ENCODE results near the gene AOC2. TPM values are rescaled to one million over a fixed set of nuclear protein-coding genes. Genes with fewer than 3 reads are reported as not detected.

AOC2 gene, protein sequence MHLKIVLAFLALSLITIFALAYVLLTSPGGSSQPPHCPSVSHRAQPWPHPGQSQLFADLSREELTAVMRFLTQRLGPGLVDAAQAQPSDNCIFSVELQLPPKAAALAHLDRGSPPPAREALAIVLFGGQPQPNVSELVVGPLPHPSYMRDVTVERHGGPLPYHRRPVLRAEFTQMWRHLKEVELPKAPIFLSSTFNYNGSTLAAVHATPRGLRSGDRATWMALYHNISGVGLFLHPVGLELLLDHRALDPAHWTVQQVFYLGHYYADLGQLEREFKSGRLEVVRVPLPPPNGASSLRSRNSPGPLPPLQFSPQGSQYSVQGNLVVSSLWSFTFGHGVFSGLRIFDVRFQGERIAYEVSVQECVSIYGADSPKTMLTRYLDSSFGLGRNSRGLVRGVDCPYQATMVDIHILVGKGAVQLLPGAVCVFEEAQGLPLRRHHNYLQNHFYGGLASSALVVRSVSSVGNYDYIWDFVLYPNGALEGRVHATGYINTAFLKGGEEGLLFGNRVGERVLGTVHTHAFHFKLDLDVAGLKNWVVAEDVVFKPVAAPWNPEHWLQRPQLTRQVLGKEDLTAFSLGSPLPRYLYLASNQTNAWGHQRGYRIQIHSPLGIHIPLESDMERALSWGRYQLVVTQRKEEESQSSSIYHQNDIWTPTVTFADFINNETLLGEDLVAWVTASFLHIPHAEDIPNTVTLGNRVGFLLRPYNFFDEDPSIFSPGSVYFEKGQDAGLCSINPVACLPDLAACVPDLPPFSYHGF
- total RNA-seq (0.92 and 1.1 TPM in 2 replicates), polyA plus RNA-seq (1.3 and 2.2 TPM in 2 replicates)

GRCh38 chr17:42844271-42844670, at the start of gene AOC2:
AOC2 (plus strand) TSS chr17:42844580; CDS start chr17:42844627, 47 bp downstream.
- no peaks in the 10 kb centered on the region for H4K20me1 ChIP-seq (ENCODE audit: insufficient read depth, poor library complexity, severe bottlenecking)
- no peak within 1 kb of the TSS for H3K27ac ChIP-seq
- no peaks in the 10 kb centered on the region for H3K27me3 ChIP-seq
- H2AFZ ChIP-seq, result no peak within 1 kb of the TSS
- WGBS (ENCODE audit: low lambda C conversion rate, missing lambda C conversion rate), result 91% methylated on average over 4 of the region's 4 CpGs
- no peaks in the 10 kb centered on the region for H3K9me3 ChIP-seq (ENCODE audit: low read depth)
- no peak within 1 kb of the TSS for H3K4me3 ChIP-seq
- no peaks in the 10 kb centered on the region for H3K9me2 ChIP-seq (replicated peaks; ENCODE audit: insufficient read depth)
- H3K4me2 ChIP-seq, result no peak within 1 kb of the TSS
- H3K79me2 ChIP-seq, result no peaks in the 10 kb centered on the region
- no peak for DNase-seq (ENCODE audit: low spot score)
- no peaks in the 10 kb centered on the region for H3K36me3 ChIP-seq (replicated peaks; ENCODE audit: insufficient read depth, low read depth)
- TF ChIP-seq CTCF (IDR thresholded peaks at IDR 0.05; ENCODE audit: poor library complexity) (no peak), EZH2 (IDR thresholded peaks at IDR 0.05; ENCODE audit: borderline replicate concordance) (no peak), EZH2phosphoT487 (IDR thresholded peaks at IDR 0.05; ENCODE audit: low read depth, severe bottlenecking, unreplicated experiment) (no peak)
- no peaks in the 10 kb centered on the region for H3K4me1 ChIP-seq (ENCODE audit: insufficient read depth)

GRCh38 chr17:42795061-42795460, 49.3 kb upstream of the AOC2 start:
- WGBS (ENCODE audit: low lambda C conversion rate, missing lambda C conversion rate), result 81% methylated on average over 3 of the region's 4 CpGs
- H3K27ac ChIP-seq, result no peak overlapping the region

GRCh38 chr17:42795465-42795864, 48.9 kb upstream of the AOC2 start:
- 95% methylated on average over 10 of the region's 10 CpGs for WGBS (ENCODE audit: low lambda C conversion rate, missing lambda C conversion rate)
- Histone ChIP-seq H3K9me3 (ENCODE audit: low read depth) (no peaks in the 10 kb centered on the region), H2AFZ (no peak overlapping the region), H4K20me1 (ENCODE audit: insufficient read depth, poor library complexity, severe bottlenecking) (no peaks in the 10 kb centered on the region), H3K27ac (no peak overlapping the region), H3K4me2 (no peak overlapping the region), H3K36me3 (replicated peaks; ENCODE audit: insufficient read depth, low read depth) (no peaks in the 10 kb centered on the region), H3K27me3 (no peaks in the 10 kb centered on the region), H3K4me3 (no peak overlapping the region), H3K4me1 (ENCODE audit: insufficient read depth) (peaks cover 7% of the 10 kb centered on the region), H3K9me2 (replicated peaks; ENCODE audit: insufficient read depth) (no peaks in the 10 kb centered on the region), H3K79me2 (peaks cover 18% of the 10 kb centered on the region)
- TF ChIP-seq CTCF (IDR thresholded peaks at IDR 0.05; ENCODE audit: poor library complexity) (no peak), EZH2 (IDR thresholded peaks at IDR 0.05; ENCODE audit: borderline replicate concordance) (no peak), EZH2phosphoT487 (IDR thresholded peaks at IDR 0.05; ENCODE audit: low read depth, severe bottlenecking, unreplicated experiment) (no peak)
- DNase-seq (ENCODE audit: low spot score), result no peak

More at GRCh38 chr17:42795061-42795460, 49.3 kb upstream of the AOC2 start:
- Histone ChIP-seq H3K27me3 (no peaks in the 10 kb centered on the region), H3K36me3 (replicated peaks; ENCODE audit: insufficient read depth, low read depth) (no peaks in the 10 kb centered on the region), H4K20me1 (ENCODE audit: insufficient read depth, poor library complexity, severe bottlenecking) (no peaks in the 10 kb centered on the region), H2AFZ (no peak overlapping the region), H3K4me2 (no peak overlapping the region), H3K4me3 (no peak overlapping the region), H3K4me1 (ENCODE audit: insufficient read depth) (peaks cover 7% of the 10 kb centered on the region), H3K9me2 (replicated peaks; ENCODE audit: insufficient read depth) (no peaks in the 10 kb centered on the region), H3K9me3 (ENCODE audit: low read depth) (no peaks in the 10 kb centered on the region), H3K79me2 (peaks cover 18% of the 10 kb centered on the region)
- TF ChIP-seq CTCF (IDR thresholded peaks at IDR 0.05; ENCODE audit: poor library complexity) (no peak), EZH2phosphoT487 (IDR thresholded peaks at IDR 0.05; ENCODE audit: low read depth, severe bottlenecking, unreplicated experiment) (no peak), EZH2 (IDR thresholded peaks at IDR 0.05; ENCODE audit: borderline replicate concordance) (no peak)
- DNase-seq (ENCODE audit: low spot score), result no peak

Measured in hepatocyte (in vitro differentiated cells).